ENCODE results near the gene TMEM213. TPM values are rescaled to one million over a fixed set of nuclear protein-coding genes. Genes with fewer than 3 reads are reported as not detected.

The TMEM213 gene
- total RNA-seq, 1 experiment from 2014 or later, result 0.11 TPM

- no peak for DNase-seq (ENCODE audit: low spot score)
- Mint-ChIP-seq H3K27me3 (ENCODE audit: low read depth) (no peaks in the 10 kb centered on the region), H3K4me1 (no peaks in the 10 kb centered on the region), H3K27ac (no peak overlapping the region), H3K4me3 (no peak overlapping the region), H3K9me3 (peaks cover 3% of the 10 kb centered on the region; the same call in 1 of the 2 replicates), H3K36me3 (no peaks in the 10 kb centered on the region; the same call in 1 of the 2 replicates)
- POLR2A ChIA-PET, result no interaction called here
- CTCF ChIA-PET, result interaction anchor here (0.6 kb wide), 2 partner anchors 66 to 905 kb away, joined by 3 to 4 read pairs; no protein-coding TSS in a partner anchor
- ATAC-seq, result no peak
- TF ChIP-seq ELF4 (CRISPR knock-in tag; IDR thresholded peaks at IDR 0.05; ENCODE audit: low read depth), result no peak
- no peak for TF ChIP-seq ZBTB43 (CRISPR knock-in tag; IDR thresholded peaks at IDR 0.05)
- no peak for TF ChIP-seq TEAD1 (CRISPR knock-in tag; IDR thresholded peaks at IDR 0.05)
- no peak for TF ChIP-seq ERG (CRISPR knock-in tag; IDR thresholded peaks at IDR 0.05)
- no peak for TF ChIP-seq PRDM15 (CRISPR knock-in tag; IDR thresholded peaks at IDR 0.05)
- no peak for TF ChIP-seq NR3C1 (CRISPR knock-in tag; conservative IDR thresholded peaks at IDR 0.05; ENCODE audit: low read depth)
- TF ChIP-seq E2F1 (CRISPR knock-in tag; IDR thresholded peaks at IDR 0.05), result no peak
- no peak for TF ChIP-seq ETV6 (CRISPR knock-in tag; IDR thresholded peaks at IDR 0.05)
- TF ChIP-seq ATF3 (CRISPR knock-in tag; conservative IDR thresholded peaks at IDR 0.05), result no peak
- TF ChIP-seq FOXP1 (CRISPR knock-in tag; IDR thresholded peaks at IDR 0.05; ENCODE audit: borderline replicate concordance), result no peak
- no peak for TF ChIP-seq ATF2 (CRISPR knock-in tag; IDR thresholded peaks at IDR 0.05; ENCODE audit: borderline replicate concordance, low read depth)
- no peak for TF ChIP-seq ZNF317 (CRISPR knock-in tag; IDR thresholded peaks at IDR 0.05; ENCODE audit: borderline replicate concordance, low read depth)
- no peak for TF ChIP-seq AR (CRISPR knock-in tag; IDR thresholded peaks at IDR 0.05)
- no peak for TF ChIP-seq JAZF1 (CRISPR knock-in tag; IDR thresholded peaks at IDR 0.05)
These were observed 6.8 kb downstream of the TMEM213 start for GRCh38 chr7:138804618-138805017.

Measured in WTC11 (cell line).